ENCODE results near the gene GSAP. TPM values are rescaled to one million over a fixed set of nuclear protein-coding genes. Genes with fewer than 3 reads are reported as not detected.

GSAP gene
- polyA plus RNA-seq, 1 donor from 2014 or later = 0.21 TPM

- Histone ChIP-seq H3K9ac (ENCODE audit: low read length) (no peak overlapping the region), H3K9me2 (ENCODE audit: insufficient read depth, low read length) (no peaks in the 10 kb centered on the region), H3K36me3 (ENCODE audit: insufficient read depth, low read length) (no peaks in the 10 kb centered on the region), H3K4me2 (ENCODE audit: low read length) (no peak overlapping the region), H3K9me3 (ENCODE audit: low read length) (no peaks in the 10 kb centered on the region), H3K27ac (ENCODE audit: low read length) (no peak overlapping the region), H3F3A (ENCODE audit: insufficient read depth, low read length, poor library complexity, severe bottlenecking) (no peaks in the 10 kb centered on the region), H3K79me2 (replicated peaks; ENCODE audit: insufficient read depth, low read length) (no peaks in the 10 kb centered on the region), H3K27me3 (ENCODE audit: insufficient read depth, low read depth, low read length) (no peaks in the 10 kb centered on the region), H4K20me1 (ENCODE audit: insufficient read depth) (no peaks in the 10 kb centered on the region), H2AFZ (ENCODE audit: low read depth, low read length) (no peak overlapping the region), H3K4me3 (ENCODE audit: low read length) (no peak overlapping the region)
- TF ChIP-seq SMC3 (conservative IDR thresholded peaks at IDR 0.05; ENCODE audit: poor library complexity) (no peak), CTCF (IDR thresholded peaks at IDR 0.05; ENCODE audit: poor library complexity, severe bottlenecking) (no peak), MXI1 (conservative IDR thresholded peaks at IDR 0.05; ENCODE audit: poor library complexity, severe bottlenecking) (no peak), POLR2AphosphoS5 (IDR thresholded peaks at IDR 0.05) (no peak), TAF1 (IDR thresholded peaks at IDR 0.05; ENCODE audit: low read depth) (no peak), REST (IDR thresholded peaks at IDR 0.05; ENCODE audit: borderline replicate concordance) (no peak), EP300 (conservative IDR thresholded peaks at IDR 0.05; ENCODE audit: poor library complexity, severe bottlenecking) (no peak), EZH2 (IDR thresholded peaks at IDR 0.05; ENCODE audit: borderline replicate concordance, insufficient read depth, low read length, poor library complexity, severe bottlenecking) (no peak), RAD21 (conservative IDR thresholded peaks at IDR 0.05) (no peak)
Measured at GRCh38 chr7:77450613-77451012, 34.5 kb upstream of the GSAP start.

GRCh38 chr7:77450054-77450453, 33.9 kb upstream of the GSAP start:
- Histone ChIP-seq H3K36me3 (ENCODE audit: insufficient read depth, low read length) (no peaks in the 10 kb centered on the region), H3K9me2 (ENCODE audit: insufficient read depth, low read length) (no peaks in the 10 kb centered on the region), H3F3A (ENCODE audit: insufficient read depth, low read length, poor library complexity, severe bottlenecking) (no peaks in the 10 kb centered on the region), H3K4me2 (ENCODE audit: low read length) (no peak overlapping the region), H3K9ac (ENCODE audit: low read length) (no peak overlapping the region), H3K27ac (ENCODE audit: low read length) (no peak overlapping the region), H3K4me3 (ENCODE audit: low read length) (no peak overlapping the region), H3K27me3 (ENCODE audit: insufficient read depth, low read depth, low read length) (no peaks in the 10 kb centered on the region), H3K79me2 (replicated peaks; ENCODE audit: insufficient read depth, low read length) (no peaks in the 10 kb centered on the region), H4K20me1 (ENCODE audit: insufficient read depth) (no peaks in the 10 kb centered on the region), H3K9me3 (ENCODE audit: low read length) (no peaks in the 10 kb centered on the region), H2AFZ (ENCODE audit: low read depth, low read length) (no peak overlapping the region)
- no peak for TF ChIP-seq MXI1 (conservative IDR thresholded peaks at IDR 0.05; ENCODE audit: poor library complexity, severe bottlenecking)
- TF ChIP-seq POLR2AphosphoS5 (IDR thresholded peaks at IDR 0.05) = no peak
- TF ChIP-seq RAD21 (conservative IDR thresholded peaks at IDR 0.05) = no peak
- TF ChIP-seq EP300 (conservative IDR thresholded peaks at IDR 0.05; ENCODE audit: poor library complexity, severe bottlenecking) = no peak
- TF ChIP-seq TAF1 (IDR thresholded peaks at IDR 0.05; ENCODE audit: low read depth) = no peak
- TF ChIP-seq REST (IDR thresholded peaks at IDR 0.05; ENCODE audit: borderline replicate concordance) = no peak
- TF ChIP-seq SMC3 (conservative IDR thresholded peaks at IDR 0.05; ENCODE audit: poor library complexity) = no peak
- TF ChIP-seq EZH2 (IDR thresholded peaks at IDR 0.05; ENCODE audit: borderline replicate concordance, insufficient read depth, low read length, poor library complexity, severe bottlenecking) = no peak
- no peak for TF ChIP-seq CTCF (IDR thresholded peaks at IDR 0.05; ENCODE audit: poor library complexity, severe bottlenecking)
